ENCODE results near the gene MAPKAPK2.

The MAPKAPK2 gene

DNA sequence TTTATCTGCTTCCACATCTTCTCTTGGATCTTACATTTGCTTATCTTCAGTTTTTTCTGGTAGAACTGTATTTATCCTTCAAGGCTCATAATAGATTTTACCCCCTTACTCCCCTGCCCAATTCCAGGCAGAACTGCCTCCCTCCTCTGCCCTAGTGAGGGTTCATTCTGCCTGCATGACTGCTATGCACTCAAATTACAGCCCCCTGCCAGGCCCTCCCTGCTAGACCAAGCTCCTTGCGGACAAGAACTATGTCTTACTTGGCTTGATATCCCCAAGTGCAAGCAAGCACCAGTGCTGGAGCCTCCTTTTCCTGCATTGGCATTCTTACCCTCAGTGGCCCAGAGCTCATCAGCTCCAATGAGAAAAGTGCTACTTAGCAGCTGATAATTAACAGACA, 18.1 kb downstream of the MAPKAPK2 start:
- FAIRE-seq (no peak), DNase-seq (ENCODE audit: insufficient read length, low spot score) (no peak)
- TF ChIP-seq, protein P1, sequence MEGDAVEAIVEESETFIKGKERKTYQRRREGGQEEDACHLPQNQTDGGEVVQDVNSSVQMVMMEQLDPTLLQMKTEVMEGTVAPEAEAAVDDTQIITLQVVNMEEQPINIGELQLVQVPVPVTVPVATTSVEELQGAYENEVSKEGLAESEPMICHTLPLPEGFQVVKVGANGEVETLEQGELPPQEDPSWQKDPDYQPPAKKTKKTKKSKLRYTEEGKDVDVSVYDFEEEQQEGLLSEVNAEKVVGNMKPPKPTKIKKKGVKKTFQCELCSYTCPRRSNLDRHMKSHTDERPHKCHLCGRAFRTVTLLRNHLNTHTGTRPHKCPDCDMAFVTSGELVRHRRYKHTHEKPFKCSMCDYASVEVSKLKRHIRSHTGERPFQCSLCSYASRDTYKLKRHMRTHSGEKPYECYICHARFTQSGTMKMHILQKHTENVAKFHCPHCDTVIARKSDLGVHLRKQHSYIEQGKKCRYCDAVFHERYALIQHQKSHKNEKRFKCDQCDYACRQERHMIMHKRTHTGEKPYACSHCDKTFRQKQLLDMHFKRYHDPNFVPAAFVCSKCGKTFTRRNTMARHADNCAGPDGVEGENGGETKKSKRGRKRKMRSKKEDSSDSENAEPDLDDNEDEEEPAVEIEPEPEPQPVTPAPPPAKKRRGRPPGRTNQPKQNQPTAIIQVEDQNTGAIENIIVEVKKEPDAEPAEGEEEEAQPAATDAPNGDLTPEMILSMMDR (IDR thresholded peaks at IDR 0.05; ENCODE audit: insufficient read depth, missing control alignments) = no peak

DNA sequence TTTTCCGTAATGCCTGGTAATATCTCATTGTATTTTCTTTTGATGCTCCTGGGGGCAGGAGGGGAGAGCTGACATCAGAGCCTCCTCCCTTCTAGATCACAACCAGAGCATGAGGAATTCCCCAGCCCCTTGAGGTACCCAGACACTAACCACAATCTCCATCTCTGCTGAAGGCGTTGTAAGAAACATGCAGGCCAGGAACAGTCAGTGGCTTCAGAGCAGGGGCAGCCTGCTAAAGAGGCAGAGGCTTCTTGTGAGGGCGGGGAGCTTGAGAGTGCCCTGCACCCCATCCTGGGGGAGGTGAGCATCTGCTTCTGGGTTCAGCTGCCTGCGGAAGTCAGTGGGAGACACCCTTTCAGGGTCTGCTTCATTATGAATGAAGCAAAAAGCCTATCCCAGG, 19.0 kb downstream of the MAPKAPK2 start:
- TF ChIP-seq, protein P1 (IDR thresholded peaks at IDR 0.05; ENCODE audit: insufficient read depth, missing control alignments) = no peak
- FAIRE-seq = no peak
- no peak for DNase-seq (ENCODE audit: insufficient read length, low spot score)

DNA sequence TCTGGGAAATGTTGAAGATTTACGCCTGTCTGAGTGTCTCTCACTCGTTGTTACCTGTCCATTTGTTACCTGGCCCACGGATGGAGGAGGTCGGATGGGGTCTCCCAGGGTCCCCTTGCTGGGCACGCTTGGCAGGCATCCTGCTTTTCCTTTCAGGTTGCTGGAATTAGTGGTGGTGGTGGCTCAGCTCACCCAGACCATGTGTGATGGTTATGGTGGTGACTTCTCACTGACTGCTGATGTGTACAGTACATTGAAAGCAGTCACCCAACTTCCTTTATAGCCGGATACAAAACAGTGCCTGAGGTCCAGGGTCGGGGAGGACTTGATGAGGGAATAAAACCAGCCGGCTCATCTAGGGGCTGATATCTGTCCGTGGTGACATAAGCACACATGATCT, 19.5 kb downstream of the MAPKAPK2 start:
- FAIRE-seq (no peak), DNase-seq (ENCODE audit: insufficient read length, low spot score) (no peak)
- TF ChIP-seq, protein P1 (IDR thresholded peaks at IDR 0.05; ENCODE audit: insufficient read depth, missing control alignments) = no peak

DNA sequence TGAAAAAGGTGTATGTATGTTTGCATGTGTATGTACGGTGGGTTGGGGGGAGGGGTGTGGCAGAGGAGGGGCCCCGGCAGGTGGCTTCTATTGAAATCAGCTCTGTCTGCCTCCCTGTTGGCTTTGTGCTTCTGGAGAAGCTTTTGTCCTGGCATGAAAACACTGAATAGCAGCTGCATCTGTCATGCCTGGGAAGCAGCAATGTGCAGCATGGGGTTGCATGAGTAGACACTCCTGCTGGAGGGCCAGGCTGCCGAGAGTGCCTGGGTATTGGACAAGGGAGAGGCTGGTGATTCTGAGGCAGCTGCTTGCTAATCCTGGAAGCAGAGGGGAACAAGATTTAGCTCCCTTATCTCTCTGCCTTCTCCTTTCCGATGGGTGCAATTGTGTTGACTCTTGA, 20.5 kb downstream of the MAPKAPK2 start:
- TF ChIP-seq, protein P1 (IDR thresholded peaks at IDR 0.05; ENCODE audit: insufficient read depth, missing control alignments) = no peak
- DNase-seq (ENCODE audit: insufficient read length, low spot score) (no peak), FAIRE-seq (no peak)

DNA sequence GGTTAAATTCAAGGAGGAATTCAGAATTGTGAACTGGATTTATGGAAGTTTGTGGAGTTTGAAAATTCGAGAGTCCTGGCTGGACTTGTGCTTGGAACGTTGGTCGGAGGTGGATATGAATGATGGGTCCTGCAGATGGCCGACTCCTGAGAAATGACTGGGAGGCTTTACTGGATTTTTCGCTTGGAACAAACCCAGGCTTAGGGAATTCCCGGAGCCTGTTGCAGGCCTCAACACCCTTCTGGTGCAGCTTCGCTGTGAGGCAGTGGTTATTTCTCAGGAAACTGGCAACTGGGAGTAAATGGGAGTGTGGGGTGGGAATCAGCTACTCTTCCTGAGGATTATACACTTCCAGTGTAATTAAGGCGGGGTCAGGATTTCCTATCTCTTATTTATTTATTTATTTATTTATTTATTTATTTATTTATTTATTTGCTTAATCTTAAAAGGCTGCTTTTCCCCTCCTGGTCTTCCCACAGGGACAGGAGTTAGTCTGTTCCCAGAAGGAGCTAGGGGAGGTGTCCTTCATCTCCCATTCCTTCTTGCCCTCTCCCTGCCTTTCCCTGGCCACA, 21.1 kb downstream of the MAPKAPK2 start:
- TF ChIP-seq, protein P1 (IDR thresholded peaks at IDR 0.05; ENCODE audit: insufficient read depth, missing control alignments) = no peak
- no peak for DNase-seq (ENCODE audit: insufficient read length, low spot score)
- FAIRE-seq = no peak

DNA sequence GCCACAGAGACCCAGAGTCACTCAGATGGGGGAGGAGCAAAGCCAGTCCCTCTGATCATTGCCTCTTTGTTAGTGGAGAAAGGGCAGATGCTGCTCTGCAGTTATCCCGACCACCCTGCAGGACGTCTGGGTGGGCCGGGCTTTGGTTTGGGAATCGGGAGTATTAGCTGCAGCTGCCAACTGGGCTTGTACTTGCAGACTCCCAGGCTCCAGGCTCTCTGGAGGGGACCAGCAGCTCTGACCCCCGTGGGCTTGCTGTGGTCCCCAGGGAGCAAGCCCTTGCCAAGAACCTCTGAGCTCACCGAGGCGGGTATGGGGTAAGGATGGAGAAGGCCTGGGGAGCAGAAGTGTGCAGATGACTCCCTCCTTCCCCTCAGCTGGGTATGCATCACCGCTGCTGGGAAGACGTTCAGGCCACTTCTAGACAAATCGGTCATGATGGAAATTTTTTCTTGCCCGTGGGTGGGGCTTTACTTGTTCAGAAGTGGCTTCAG, 21.6 kb downstream of the MAPKAPK2 start:
- FAIRE-seq = no peak
- TF ChIP-seq, protein P1 (IDR thresholded peaks at IDR 0.05; ENCODE audit: insufficient read depth, missing control alignments) = no peak

DNA sequence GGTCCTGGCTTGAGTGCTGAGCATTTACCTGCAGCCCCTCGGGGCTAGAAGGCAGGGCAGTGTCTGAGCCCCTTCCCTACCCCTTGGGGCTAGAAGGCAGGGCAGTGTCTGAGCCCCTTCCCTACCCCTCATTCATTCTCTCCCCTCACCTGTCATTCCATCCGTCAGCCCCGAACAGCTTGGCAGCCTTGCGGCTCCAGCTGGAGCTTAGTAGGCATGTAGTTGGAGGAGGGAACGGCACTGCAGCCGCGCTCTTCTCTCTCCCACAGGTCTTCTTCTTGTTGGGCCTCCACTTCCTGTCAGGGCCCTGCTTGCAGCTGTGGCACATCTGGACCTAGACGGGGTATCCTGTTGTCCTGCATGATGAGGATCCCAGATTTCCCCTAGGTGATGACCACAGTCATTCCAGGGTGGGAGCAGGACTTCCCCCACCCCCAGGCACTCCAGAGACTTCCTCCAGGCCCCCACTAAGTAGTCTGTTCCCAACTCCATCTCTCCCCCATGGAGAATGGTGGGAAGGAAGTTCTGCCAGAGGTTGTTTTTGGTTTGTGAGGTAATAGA, 22.2 kb downstream of the MAPKAPK2 start:
- TF ChIP-seq, protein P1 (IDR thresholded peaks at IDR 0.05; ENCODE audit: insufficient read depth, missing control alignments) = no peak
- DNase-seq (ENCODE audit: insufficient read length, low spot score) (no peak), FAIRE-seq (no peak)

More for the DNA sequence above, 21.6 kb downstream of the MAPKAPK2 start:
- DNase-seq (ENCODE audit: insufficient read length, low spot score) = no peak

Measured in D721Med (cell line).